G401 (cell line): ENCODE data around the gene PKIB. TPM values are rescaled to one million over a fixed set of nuclear protein-coding genes. Genes with fewer than 3 reads are reported as not detected.
"Not testable (repeated sequence)": the region's sequence is repeated elsewhere in the genome, so short reads cannot be mapped to it uniquely, and the experiment has no call there.

Experiments used
- DNase-seq: peaks from one replicate; pipeline ENCODE4 v3.0.0-alpha.2; 2015; ENCODE audit warnings: low spot score
- in situ Hi-C: cut with HindIII; loops from 2 replicates; pipeline ENCODE4 v1.10.0; 2016; ENCODE audit warnings: low sequenced_read_pairs, mixed read lengths
- total RNA-seq: library from RNA; depleted of rRNA; stranded (reverse); fragments of >200 nt; shearing (Covaris generic); gene quantifications from 2 replicates; pipeline ENCODE4 v1.2.3, GENCODE V29; 2014

The PKIB gene
- total RNA-seq, 1 experiment from 2014 or later, result not detected

DNA sequence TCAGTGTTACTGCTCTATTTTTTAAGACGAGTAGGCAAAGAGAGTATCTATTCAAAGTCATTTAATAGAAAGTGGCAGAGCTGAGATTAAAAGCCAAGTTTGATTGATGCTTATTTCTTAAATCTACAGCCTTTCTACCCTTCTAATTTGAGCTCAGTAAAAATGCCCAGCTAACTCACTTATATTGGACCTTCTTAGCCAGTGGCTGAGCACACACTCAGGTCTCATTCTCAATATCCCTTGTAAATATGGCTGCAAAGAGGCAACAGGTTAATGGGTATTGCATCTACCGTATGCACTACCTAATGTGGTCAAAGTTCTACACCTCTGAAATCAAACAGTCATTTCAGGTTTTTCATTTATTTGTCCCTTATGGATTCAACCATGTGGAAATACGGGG lies 6.7 kb downstream of the PKIB start:
- no peak for DNase-seq
- in situ Hi-C loops, result no loop called here

DNA sequence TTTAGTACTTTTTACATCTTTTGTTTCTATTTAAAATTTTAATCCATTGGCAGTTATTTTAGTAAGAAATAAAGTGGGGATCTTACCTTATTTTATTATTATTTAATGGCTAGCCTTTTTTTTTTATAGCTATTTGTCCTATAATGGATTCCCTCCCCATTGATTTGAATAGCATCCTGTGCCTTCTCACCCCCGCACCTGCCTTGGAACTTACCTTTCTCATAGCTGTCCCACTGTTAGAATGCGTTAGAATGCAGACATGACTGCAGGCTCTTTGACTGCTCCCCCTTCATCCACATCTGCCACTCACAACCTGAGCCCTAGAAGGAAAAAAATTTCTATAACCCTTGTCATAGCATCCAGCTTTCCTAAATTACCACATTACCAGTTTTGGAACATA lies 9.1 kb downstream of the PKIB start:
- DNase-seq, result peak; percentile 68
- in situ Hi-C loops, result no loop called here

DNA sequence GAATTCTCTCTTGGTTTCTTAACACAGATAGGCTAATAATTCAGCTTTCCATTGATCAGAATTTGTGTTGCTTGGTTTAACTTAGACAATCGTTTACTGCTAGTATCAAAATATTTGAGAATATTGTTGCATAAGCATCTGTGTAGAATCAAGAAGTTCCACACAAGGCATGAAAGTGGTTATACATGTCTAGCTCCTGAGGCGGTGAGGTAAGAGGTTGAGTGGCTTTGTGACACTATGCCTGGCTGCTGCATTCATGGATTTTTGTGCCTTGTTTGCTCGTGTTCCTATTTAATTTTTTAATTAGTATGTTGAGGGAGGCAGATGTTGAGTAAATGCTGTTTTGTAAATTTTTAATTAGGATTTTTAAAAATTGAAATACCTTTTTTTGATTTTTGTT lies 10.2 kb downstream of the PKIB start:
- peak; percentile 75 for DNase-seq
- in situ Hi-C loops, result no loop called here

DNA sequence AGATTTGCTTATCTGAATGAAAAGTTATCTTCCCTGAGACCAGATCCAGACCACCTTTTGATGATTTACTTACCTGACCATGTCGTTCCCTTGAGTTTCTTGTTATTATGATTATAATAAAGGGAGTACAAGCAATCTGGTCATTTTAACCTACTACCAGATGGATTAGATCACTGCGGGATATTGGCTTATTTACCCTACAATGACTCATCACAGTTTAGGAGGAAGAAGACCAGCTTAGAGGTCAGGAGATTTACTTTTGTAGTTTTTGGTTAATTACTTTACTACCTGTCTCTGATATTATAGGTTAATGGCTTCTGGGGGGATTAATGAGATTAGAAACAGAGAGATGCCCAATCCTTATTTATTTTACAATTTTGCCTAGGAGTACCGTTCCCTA lies 10.7 kb downstream of the PKIB start:
- DNase-seq, result peak; percentile 86
- in situ Hi-C loops, result no loop called here

- in situ Hi-C loops, result no loop called here
- DNase-seq, result peak; percentile 47
Observed at GRCh38 chr6:122621638-122622037, 11.4 kb downstream of the PKIB start.

DNA sequence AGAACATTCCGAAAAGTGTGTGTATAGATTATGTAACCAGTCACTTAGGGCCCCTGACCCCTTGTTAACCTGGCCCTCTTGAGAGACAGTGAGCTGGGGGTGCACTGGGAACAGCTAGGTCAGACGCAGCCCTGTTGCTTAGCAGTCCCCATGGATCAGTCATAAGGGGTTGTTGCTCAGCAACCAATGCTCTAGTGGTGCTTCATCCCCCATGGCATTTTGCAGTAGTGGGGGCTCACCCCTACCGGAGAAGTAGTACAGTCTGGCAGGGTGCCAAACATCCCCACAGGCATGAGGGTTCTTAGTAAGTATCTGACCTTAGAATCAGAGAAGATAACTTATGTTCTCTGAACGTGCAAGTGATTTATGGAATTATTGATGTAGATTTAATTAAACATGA lies 12.3 kb downstream of the PKIB start:
- no peak for DNase-seq
- in situ Hi-C loops, result no loop called here

GRCh38 chr6:122623279-122623678 lies 13.1 kb downstream of the PKIB start:
- in situ Hi-C loops, result no loop called here
- DNase-seq, result no peak

- in situ Hi-C loops, result no loop called here
- DNase-seq, result no peak
Observed at GRCh38 chr6:122624853-122625252, 14.6 kb downstream of the PKIB start.

DNA sequence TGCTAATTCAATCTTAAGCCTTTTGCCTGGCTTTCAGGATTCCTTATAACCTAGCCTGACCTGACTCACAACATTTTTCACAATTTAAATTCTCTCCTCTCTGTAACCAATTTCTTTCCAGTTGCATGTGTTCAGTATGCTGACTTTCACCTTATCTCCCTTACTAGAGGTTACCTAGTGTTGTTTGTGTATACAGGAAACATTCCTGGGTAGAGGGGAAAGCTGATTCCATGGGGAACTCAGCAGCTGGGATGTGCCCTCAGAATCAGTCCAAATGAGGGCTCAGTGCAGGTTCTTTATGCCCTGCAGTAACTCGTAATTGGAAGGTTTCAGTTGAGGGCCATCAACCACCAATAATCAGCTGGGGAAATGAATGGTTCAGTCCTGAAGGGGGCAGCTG lies 18.5 kb downstream of the PKIB start:
- in situ Hi-C loops, result no loop called here
- no peak for DNase-seq

GRCh38 chr6:122631571-122632249 lies 21.5 kb downstream of the PKIB start:
- no peak for DNase-seq
- in situ Hi-C loops, result no loop called here

DNA sequence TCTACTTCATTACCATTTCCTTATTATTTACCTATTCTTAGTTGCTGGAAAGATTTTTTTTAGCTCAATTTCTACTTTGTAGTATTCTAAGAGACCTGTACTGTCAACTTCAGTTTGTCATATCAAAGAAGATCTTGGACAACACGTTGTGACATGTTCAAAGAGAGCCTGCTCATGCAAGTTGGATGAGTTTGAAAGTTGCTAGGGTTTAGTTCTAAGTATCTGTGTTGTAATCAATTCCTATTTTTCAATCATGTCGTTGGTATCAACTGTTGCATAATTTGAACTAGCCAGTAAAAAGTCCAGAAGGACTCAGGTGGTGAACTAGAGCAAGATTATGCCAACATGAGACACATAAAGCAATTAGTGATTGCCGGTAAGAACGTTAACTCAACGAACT lies 30.2 kb downstream of the PKIB start:
- DNase-seq, result no peak
- in situ Hi-C loops, result no loop called here

- in situ Hi-C loops, result no loop called here
- DNase-seq, result no peak
Observed at GRCh38 chr6:122641819-122642218, 31.6 kb downstream of the PKIB start.

DNA sequence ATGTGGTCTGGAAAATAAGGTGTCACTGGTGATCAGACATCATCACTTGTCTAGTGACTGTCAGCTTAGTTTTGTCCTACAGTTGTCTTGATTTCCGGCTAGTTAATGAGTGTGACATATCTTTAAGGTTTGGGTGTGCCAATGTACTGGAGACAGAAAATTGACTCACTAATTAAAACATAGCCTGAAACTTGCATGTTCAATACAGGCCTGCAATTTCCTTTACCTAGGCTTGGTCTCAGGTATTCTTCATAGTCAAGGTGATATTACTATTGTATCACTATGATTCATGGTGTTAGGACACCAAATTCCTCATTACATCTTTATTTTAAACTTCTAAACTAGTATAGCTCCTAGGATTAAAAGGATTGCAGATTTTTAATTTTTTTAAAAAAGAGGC lies 32.4 kb downstream of the PKIB start:
- DNase-seq, in situ Hi-C loops: not testable (repeated sequence)

DNA sequence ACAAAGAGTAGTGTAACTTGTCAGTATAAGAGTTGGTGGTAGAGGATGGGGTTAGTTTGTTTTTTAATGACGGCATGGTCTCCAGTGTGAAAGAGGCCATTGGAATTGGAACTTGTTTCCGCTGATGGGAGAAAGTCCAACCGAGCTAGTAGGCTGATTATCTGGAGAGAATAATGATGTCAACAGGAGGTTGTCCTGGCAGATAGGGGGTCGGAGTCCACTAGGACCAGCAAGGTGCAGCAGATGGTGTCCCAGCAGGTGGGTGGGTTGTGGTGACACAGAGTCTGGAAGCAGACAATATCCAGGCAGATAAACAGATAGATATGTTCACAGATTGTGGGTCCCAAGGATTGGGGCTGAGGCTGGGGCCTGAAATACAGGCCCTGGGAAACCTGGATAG lies 35.1 kb downstream of the PKIB start:
- DNase-seq, result peak; percentile 94
- in situ Hi-C loops, result no loop called here

DNA sequence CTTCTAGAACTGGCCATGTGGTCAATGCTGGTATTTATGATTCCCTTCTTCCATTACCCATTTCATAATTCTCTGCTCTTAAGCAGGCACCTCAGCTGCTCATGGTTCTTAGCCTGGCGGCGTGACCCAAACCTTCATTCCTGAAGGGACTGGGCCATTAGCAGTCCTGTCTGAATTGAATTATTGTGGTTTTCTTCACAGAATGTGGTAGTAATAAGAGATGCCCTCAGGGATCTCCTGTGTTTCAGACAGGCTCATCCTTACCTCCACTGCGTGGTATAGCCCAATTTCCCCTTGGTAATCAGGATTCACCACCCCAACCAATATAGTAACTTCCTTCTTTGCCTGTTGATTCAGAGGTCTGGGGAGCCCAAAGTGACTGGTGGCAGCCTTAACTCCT lies 37.6 kb downstream of the PKIB start:
- in situ Hi-C loops, result no loop called here
- DNase-seq, result no peak

- in situ Hi-C loops, result no loop called here
- DNase-seq, result no peak
Observed at GRCh38 chr6:122648726-122649125, 38.5 kb downstream of the PKIB start.

- DNase-seq, result no peak
- in situ Hi-C loops, result no loop called here
Observed at GRCh38 chr6:122649701-122650100, 39.5 kb downstream of the PKIB start.

DNA sequence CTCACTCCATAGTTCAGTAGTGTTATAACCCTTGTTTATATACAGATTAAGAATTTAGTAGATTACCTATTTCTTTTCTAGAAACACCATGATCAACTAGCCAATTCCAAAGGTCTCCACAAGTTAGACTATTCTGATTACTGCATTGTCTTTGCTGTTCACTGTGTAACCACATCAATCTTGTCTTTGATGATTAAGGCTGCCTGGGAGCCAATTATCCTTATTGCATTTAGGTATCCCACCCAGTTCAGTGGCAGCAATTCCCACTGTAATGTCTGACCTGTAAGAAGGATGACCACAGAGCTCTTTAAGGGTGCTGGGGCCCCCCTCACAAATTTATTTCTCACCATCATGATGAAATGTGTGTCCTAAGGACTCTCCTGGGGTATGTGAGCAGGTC lies 40.2 kb downstream of the PKIB start:
- no peak for DNase-seq
- in situ Hi-C loops, result no loop called here

GRCh38 chr6:122651031-122651430 lies 40.8 kb downstream of the PKIB start:
- in situ Hi-C loops, result no loop called here

DNA sequence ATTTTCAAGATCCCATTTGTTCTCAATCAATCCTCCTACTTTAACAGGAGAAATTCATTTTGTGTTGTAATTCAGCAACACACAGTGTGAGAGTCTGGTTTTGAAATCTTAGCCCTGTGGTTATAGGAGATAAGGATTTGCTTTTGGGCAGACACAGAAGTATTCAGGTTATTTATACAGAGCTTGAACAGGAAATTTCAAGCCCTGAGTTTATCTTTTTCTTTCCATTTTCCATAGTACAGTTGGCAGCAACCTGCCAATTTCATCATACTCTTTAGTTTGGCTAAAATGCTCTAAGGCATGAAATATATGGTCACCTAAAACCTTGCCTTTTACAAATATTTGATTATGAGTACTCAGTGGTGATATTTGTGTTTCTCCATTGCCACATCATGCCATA lies 41.4 kb downstream of the PKIB start:
- in situ Hi-C loops, result no loop called here
- DNase-seq, result no peak

More at GRCh38 chr6:122651031-122651430, 40.8 kb downstream of the PKIB start:
- no peak for DNase-seq

- in situ Hi-C loops, result no loop called here
- no peak for DNase-seq
Observed at GRCh38 chr6:122652431-122652830, 42.2 kb downstream of the PKIB start.

DNA sequence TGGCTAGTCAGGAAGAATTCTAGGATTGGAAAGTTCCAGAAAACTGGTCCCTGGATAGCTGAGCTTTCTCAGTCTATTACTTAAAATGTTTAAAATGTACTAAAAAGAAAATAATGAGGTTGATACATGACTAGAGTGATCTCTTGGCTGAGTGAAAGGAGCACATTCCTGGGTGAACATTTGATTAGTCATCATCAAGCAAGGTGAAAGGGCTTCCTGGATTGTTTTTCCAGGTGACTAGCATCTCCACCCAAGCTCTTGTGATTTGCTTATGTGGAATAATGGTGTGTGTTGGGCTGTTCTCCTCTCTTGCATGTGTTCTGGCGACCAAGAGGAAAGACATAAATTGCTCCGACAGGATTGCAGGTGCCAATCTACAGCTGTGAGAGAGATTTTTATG lies 42.9 kb downstream of the PKIB start:
- DNase-seq, result no peak
- in situ Hi-C loops, result no loop called here
